Measurements from ENCODE around the gene SLC35A4.
"Not testable (repeated sequence)": the region's sequence is repeated elsewhere in the genome, so short reads cannot be mapped to it uniquely, and the experiment has no call there.

Gene SLC35A4

DNA sequence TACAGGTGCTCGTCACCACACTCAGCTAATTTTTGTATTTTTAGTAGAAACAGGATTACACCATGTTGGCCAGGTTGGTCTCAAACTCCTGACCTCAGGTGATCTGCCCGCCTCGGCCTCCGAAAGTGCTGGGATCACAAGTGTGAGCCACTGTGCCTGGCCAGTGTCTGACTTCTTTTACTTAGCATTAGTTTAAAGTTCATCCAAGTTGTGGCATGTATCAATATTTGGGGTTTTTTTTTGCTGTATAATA, 38.7 kb downstream of the SLC35A4 start:
- DNase-seq; H3K4me3 Mint-ChIP-seq; ATAC-seq (replicated peaks); H3K4me1 Mint-ChIP-seq (ENCODE audit: low read depth in 2 of 2); H3K36me3 Mint-ChIP-seq (ENCODE audit: insufficient read depth); H3K9me3 Mint-ChIP-seq; H3K27ac Mint-ChIP-seq; H3K27me3 Mint-ChIP-seq: not testable (repeated sequence)

DNA sequence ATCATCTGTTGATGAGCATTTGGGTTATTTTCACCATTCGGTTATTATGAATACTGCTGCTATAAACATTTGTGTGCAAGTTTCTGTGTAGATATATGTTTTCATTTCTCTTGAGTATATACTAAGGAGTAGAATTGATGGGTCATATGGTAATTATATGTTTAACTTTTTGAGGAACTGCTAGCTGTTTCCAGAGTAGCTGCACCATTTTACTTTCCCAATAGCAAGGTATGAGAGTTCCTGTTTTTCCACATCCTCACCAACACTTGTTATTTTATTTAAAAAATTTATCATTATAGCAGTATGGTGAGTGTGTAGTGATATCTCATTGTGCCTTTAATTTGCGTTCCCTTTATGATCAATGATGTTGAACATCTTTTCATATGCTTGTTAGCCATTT, 39.1 kb downstream of the SLC35A4 start:
- no peak overlapping the region for H3K27ac Mint-ChIP-seq
- H3K36me3 Mint-ChIP-seq (ENCODE audit: insufficient read depth) = no peaks in the 10 kb centered on the region
- no peak overlapping the region for H3K4me3 Mint-ChIP-seq
- DNase-seq = no peak
- no peaks in the 10 kb centered on the region for H3K4me1 Mint-ChIP-seq (ENCODE audit: low read depth in 2 of 2)
- no peaks in the 10 kb centered on the region for H3K9me3 Mint-ChIP-seq
- H3K27me3 Mint-ChIP-seq = peaks cover 0 to under 1% of the 10 kb centered on the region in 2 donors
- ATAC-seq (replicated peaks) = no peak

DNA sequence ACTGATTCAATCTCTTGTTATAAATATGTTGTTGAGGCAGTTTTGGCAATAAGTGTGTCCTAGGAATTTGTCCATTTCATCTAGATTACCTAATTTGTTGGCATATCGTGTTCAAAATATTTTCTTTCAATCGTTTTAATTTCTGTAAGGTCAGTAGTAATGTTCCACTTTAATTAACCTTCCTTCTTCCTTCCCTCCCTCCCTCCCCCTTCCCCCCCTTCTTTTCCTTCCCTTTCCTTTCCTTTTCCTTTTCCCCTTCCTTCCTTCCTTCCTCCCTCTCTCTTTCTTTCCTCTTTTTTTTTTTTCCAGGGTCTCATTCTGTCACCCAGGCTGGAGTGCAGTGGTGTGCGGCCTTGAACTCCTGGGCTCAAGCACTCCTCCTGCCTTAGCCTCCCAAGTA, 41.3 kb downstream of the SLC35A4 start:
- Mint-ChIP-seq H3K4me3 (no peak overlapping the region), H3K36me3 (ENCODE audit: insufficient read depth) (no peaks in the 10 kb centered on the region), H3K27ac (no peak overlapping the region), H3K9me3 (no peaks in the 10 kb centered on the region), H3K4me1 (ENCODE audit: low read depth in 2 of 2) (no peaks in the 10 kb centered on the region), H3K27me3 (peaks cover 0 to 12% of the 10 kb centered on the region in 2 donors)
- DNase-seq = no peak
- no peak for ATAC-seq (replicated peaks)

DNA sequence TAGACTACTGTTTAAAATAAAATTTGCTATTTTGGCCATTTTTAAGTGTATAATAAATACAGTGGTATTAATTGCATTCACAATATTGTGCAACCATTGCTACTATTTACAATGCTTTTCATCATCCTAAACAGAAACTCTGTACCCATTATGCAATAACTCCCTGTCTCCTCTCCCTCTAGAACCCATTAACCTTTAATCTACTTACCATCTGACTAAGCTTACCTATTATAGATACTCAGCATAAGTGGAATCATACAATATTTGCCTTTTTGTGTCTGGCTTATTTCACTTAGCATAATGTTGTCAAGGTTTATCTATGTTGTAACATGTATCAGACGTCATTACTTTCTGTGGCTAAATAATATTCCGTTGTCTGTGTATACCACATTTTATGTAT, 42.4 kb downstream of the SLC35A4 start:
- H3K27ac Mint-ChIP-seq = no peak overlapping the region

DNA sequence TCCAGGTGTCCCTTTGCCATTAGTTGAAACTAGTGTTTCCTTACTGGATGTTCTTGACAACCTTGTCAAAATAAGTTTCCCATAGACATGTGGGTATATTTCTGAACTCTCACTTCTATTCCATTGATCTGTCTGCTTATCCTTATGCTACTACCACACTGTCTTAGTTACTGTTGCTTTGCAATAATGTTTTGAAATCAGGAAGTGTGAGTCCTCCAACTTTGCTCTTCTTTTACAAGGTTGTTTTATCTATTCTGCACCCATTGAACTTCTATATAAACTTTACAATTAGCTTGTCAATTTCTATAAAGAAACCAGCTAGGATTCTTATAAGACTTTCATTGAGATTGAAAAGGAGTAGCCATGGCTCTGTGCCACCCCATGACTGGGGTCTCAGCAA, 44.1 kb downstream of the SLC35A4 start:
- ATAC-seq (replicated peaks) = no peak
- no peaks in the 10 kb centered on the region for H3K9me3 Mint-ChIP-seq

More for the DNA sequence above, 42.4 kb downstream of the SLC35A4 start:
- H3K4me1 Mint-ChIP-seq (ENCODE audit: low read depth in 2 of 2) = no peaks in the 10 kb centered on the region
- H3K9me3 Mint-ChIP-seq = no peaks in the 10 kb centered on the region
- H3K4me3 Mint-ChIP-seq = no peak overlapping the region
- DNase-seq = no peak
- H3K27me3 Mint-ChIP-seq = peaks cover 9 to 22% of the 10 kb centered on the region in 2 donors
- no peak for ATAC-seq (replicated peaks)
- no peaks in the 10 kb centered on the region for H3K36me3 Mint-ChIP-seq (ENCODE audit: insufficient read depth)

DNA sequence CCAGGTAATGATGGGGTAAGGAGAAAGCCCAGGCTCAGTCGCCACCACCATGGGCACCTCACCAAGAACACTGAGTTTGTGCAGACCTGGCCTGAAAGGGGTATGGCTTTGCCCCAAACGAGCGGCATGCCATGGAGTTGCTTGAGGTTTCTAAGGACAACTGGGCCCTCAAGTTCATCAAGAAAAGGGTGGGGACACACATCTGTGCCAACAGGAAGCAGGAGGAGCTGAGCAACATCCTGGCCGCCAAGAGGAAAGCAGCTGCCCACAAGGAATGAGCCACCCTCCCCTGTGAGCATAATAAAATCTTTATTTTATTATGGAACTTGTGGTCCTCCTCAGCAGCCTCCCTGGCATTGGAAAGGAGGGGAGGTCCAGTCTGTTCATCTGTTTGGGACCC, 44.5 kb downstream of the SLC35A4 start:
- H3K27me3 Mint-ChIP-seq = peaks cover 18 to 34% of the 10 kb centered on the region in 2 donors
- DNase-seq (no peak), ATAC-seq (replicated peaks) (no peak)
- no peak overlapping the region for H3K27ac Mint-ChIP-seq
- peaks cover 0 to 1% of the 10 kb centered on the region in 2 donors for H3K4me1 Mint-ChIP-seq (ENCODE audit: low read depth in 2 of 2)
- no peaks in the 10 kb centered on the region for H3K9me3 Mint-ChIP-seq
- H3K36me3 Mint-ChIP-seq (ENCODE audit: insufficient read depth) = no peaks in the 10 kb centered on the region
- no peak overlapping the region for H3K4me3 Mint-ChIP-seq

More for the DNA sequence above, 44.1 kb downstream of the SLC35A4 start:
- Mint-ChIP-seq H3K36me3 (ENCODE audit: insufficient read depth) (no peaks in the 10 kb centered on the region), H3K4me1 (ENCODE audit: low read depth in 2 of 2) (peaks cover 0 to 1% of the 10 kb centered on the region in 2 donors), H3K4me3 (no peak overlapping the region), H3K27me3 (peaks cover 18 to 34% of the 10 kb centered on the region in 2 donors), H3K27ac (no peak overlapping the region)
- no peak for DNase-seq

DNA sequence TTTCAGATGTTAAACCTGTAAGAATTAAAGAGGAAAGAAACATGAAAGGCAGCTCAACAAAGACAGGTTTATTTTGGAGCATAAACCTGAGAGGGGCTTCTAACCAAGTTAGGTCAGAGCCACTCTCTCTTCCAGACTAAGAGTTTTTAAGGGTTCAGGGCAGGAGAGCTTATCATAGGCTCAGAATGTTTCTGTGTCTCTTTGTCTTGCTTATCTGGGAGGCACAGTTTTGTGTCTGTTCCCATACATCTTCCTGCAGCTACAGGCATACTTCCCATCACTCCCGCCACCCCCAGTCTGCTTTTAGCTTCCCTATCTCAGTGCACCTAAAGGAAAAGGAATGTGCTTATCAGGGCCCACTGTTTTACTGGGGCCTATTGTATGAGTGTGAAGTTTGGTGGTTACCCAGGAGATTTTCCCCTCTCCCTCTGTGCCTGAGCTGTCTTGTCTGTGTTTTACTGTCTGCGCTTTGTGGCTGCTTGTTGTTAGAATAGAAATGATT, 46.4 kb downstream of the SLC35A4 start:
- Mint-ChIP-seq H3K36me3 (ENCODE audit: insufficient read depth) (no peaks in the 10 kb centered on the region), H3K9me3 (no peaks in the 10 kb centered on the region), H3K27ac (no peak overlapping the region), H3K27me3 (peaks cover 18 to 34% of the 10 kb centered on the region in 2 donors), H3K4me3 (no peak overlapping the region), H3K4me1 (ENCODE audit: low read depth in 2 of 2) (peaks cover 0 to 1% of the 10 kb centered on the region in 2 donors)
- ATAC-seq (replicated peaks) (no peak), DNase-seq (no peak)

All from effector memory CD8-positive, alpha-beta T cell (primary cell).